ENCODE measurements around the gene HECA.
"Not testable (repeated sequence)": the region's sequence is repeated elsewhere in the genome, so short reads cannot be mapped to it uniquely, and the experiment has no call there.

HECA gene

DNA sequence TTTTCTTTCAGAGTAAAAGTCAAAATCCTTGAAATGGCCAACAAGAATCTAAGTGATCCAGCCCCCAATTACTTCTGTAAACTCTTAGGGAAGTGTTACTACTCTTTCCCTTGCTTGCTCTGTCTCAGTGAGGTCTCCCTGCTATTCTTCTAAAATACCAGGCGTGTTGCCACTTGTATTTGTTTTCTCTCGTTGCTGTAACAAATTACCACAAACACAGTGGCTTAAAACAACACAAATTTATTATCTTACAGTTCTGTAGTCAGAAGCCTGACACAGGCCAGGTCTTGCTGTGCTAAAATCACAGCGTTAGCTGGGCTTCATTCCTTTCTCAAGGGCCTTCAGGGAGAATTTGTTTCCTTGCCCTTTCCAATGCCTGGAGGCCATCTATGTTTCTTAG lies 59.9 kb downstream of the HECA start:
- no peak for DNase-seq (ENCODE audit: extremely low read depth, insufficient read length)
- Histone ChIP-seq H3K36me3 (ENCODE audit: control insufficient read depth, insufficient read depth, low read length) (no peaks in the 10 kb centered on the region), H3K27me3 (replicated peaks; ENCODE audit: control insufficient read depth, insufficient read depth, low read length) (no peaks in the 10 kb centered on the region), H3K4me3 (replicated peaks; ENCODE audit: low read depth, low read length) (no peak overlapping the region)
- TF ChIP-seq, protein P1, sequence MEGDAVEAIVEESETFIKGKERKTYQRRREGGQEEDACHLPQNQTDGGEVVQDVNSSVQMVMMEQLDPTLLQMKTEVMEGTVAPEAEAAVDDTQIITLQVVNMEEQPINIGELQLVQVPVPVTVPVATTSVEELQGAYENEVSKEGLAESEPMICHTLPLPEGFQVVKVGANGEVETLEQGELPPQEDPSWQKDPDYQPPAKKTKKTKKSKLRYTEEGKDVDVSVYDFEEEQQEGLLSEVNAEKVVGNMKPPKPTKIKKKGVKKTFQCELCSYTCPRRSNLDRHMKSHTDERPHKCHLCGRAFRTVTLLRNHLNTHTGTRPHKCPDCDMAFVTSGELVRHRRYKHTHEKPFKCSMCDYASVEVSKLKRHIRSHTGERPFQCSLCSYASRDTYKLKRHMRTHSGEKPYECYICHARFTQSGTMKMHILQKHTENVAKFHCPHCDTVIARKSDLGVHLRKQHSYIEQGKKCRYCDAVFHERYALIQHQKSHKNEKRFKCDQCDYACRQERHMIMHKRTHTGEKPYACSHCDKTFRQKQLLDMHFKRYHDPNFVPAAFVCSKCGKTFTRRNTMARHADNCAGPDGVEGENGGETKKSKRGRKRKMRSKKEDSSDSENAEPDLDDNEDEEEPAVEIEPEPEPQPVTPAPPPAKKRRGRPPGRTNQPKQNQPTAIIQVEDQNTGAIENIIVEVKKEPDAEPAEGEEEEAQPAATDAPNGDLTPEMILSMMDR (IDR thresholded peaks at IDR 0.05; ENCODE audit: insufficient read depth, low read length, poor library complexity, severe bottlenecking) = no peak

DNA sequence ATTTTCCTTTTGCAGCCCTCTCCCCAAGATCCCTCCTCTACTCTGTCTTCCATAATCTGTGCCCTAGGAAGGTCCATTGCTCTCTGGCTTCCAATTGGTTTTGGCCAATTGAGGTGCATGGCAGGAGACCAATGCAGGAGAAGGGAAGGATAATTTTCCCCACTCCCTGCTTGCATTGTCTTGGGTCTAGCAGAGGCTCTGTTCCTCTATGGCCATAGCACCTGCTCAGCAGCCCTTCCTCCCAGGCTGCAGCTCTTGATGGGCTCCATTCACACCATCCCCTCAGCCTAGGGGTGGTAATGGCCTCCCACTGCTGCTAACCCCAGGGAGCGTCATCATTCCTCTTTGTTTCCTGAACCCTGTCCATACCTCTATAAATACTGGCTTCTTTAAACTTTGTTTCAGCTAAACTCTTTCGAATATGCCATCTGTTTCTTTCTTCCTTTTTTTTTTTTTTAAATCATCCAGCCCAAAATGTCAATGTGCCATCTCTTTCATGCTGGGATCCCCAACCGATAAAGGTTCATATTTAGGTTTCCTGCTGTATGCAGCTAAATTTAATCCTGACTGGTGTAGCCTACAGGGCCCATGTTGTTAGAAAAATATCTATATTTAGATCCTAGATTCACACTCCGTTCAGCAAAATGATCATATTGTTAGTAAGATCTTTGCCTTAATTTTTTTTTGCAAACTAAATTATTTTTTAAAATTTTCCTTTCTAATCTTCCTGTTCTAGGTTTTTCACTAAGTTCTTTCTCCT lies 63.8 kb downstream of the HECA start:
- Histone ChIP-seq H3K27me3 (replicated peaks; ENCODE audit: control insufficient read depth, insufficient read depth, low read length) (no peaks in the 10 kb centered on the region), H3K4me3 (replicated peaks; ENCODE audit: low read depth, low read length) (no peak overlapping the region), H3K36me3 (ENCODE audit: control insufficient read depth, insufficient read depth, low read length) (no peaks in the 10 kb centered on the region)
- DNase-seq (ENCODE audit: extremely low read depth, insufficient read length) = no peak
- TF ChIP-seq, protein P1 (IDR thresholded peaks at IDR 0.05; ENCODE audit: insufficient read depth, low read length, poor library complexity, severe bottlenecking) = no peak

DNA sequence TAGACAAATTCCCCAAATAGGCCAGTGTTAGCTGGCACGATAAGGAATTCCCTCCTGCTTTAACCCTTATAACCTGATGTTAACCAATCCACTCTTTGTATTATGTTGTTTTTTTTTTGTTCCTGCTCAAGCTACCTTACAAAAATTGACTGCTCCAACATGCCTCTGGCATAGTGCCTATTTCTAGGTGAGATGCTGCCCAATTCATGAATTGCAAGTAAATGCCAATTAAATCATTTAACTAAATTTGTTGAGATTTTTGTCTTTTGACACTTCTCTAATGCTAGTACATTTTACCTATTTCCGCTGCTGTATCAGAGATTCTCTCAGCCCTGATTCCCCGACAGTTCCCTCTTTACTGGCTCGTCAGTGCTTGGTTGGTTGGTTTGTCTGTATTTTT lies 66.5 kb downstream of the HECA start:
- TF ChIP-seq, protein P1 (IDR thresholded peaks at IDR 0.05; ENCODE audit: insufficient read depth, low read length, poor library complexity, severe bottlenecking) = no peak
- no peak overlapping the region for H3K4me3 ChIP-seq (replicated peaks; ENCODE audit: low read depth, low read length)

DNA sequence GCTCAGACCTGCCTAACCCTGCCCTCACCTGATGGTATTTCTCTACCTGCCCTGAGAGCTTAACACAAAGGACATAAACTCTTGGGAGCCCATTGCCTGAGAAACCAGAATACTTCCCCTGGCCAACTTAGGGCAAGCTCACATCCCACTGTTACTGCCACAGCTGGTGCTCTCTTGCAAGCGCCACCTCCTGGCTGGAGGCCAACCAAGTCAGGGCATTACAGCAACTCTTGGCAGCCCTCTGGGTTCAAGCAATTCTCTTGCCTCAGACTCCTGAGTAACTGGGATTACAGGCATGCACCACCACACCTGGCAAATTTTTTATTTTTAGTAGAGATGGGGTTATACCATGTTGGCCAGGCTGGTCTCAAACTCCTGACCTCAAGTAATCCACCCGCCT lies 70.1 kb downstream of the HECA start:
- Histone ChIP-seq H3K36me3 (ENCODE audit: control insufficient read depth, insufficient read depth, low read length) (no peaks in the 10 kb centered on the region), H3K4me3 (replicated peaks; ENCODE audit: low read depth, low read length) (no peak overlapping the region)
- TF ChIP-seq, protein P1 (IDR thresholded peaks at IDR 0.05; ENCODE audit: insufficient read depth, low read length, poor library complexity, severe bottlenecking) = peak; percentile 10

More for the DNA sequence above, 66.5 kb downstream of the HECA start:
- DNase-seq (ENCODE audit: extremely low read depth, insufficient read length) = no peak
- no peaks in the 10 kb centered on the region for H3K27me3 ChIP-seq (replicated peaks; ENCODE audit: control insufficient read depth, insufficient read depth, low read length)
- no peaks in the 10 kb centered on the region for H3K36me3 ChIP-seq (ENCODE audit: control insufficient read depth, insufficient read depth, low read length)

DNA sequence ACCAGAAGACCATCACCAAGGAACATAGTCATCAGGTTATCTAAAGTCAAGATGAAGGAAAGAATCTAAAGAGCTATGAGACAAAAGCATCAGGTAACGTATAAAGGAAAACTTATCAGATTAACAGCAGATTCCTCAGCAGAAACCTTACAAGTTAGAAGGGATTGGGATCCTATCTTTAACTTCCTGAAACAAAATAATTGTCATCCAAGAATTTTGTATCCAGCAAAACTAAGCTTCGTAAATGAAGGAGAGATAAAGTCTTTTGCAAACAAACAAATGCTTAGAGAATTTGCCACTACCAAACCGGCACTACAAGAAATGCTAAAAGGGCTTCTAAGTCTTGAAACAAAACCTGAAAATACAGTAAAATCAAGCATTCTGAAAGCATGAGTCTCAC lies 71.0 kb downstream of the HECA start:
- Histone ChIP-seq H3K4me3 (replicated peaks; ENCODE audit: low read depth, low read length) (no peak overlapping the region), H3K36me3 (ENCODE audit: control insufficient read depth, insufficient read depth, low read length) (no peaks in the 10 kb centered on the region), H3K27me3 (replicated peaks; ENCODE audit: control insufficient read depth, insufficient read depth, low read length) (no peaks in the 10 kb centered on the region)
- TF ChIP-seq, protein P1 (IDR thresholded peaks at IDR 0.05; ENCODE audit: insufficient read depth, low read length, poor library complexity, severe bottlenecking) = no peak
- DNase-seq (ENCODE audit: extremely low read depth, insufficient read length) = no peak

More for the DNA sequence above, 70.1 kb downstream of the HECA start:
- H3K27me3 ChIP-seq (replicated peaks; ENCODE audit: control insufficient read depth, insufficient read depth, low read length) = no peaks in the 10 kb centered on the region
- no peak for DNase-seq (ENCODE audit: extremely low read depth, insufficient read length)

DNA sequence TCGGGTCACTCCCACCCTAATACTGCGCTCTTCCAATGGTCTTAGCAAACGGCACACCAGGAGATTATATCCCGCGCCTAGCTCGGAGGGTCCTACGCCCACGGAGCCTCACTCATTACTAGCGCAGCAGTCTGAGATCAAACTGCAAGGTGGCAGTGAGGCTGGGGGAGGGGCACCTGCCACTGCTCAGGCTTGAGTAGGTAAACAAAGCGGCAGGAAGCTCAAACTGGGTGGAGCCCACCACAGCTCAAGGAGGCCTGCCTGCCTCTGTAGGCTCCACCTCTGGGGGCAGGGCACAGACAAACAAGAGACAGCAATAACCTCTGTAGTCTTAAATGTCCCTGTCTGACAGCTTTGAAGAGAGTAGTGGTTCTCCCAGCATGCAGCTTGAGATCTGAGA lies 75.9 kb downstream of the HECA start:
- not testable (repeated sequence) for DNase-seq (ENCODE audit: extremely low read depth, insufficient read length); H3K36me3 ChIP-seq (ENCODE audit: control insufficient read depth, insufficient read depth, low read length); H3K4me3 ChIP-seq (replicated peaks; ENCODE audit: low read depth, low read length); H3K27me3 ChIP-seq (replicated peaks; ENCODE audit: control insufficient read depth, insufficient read depth, low read length)

DNA sequence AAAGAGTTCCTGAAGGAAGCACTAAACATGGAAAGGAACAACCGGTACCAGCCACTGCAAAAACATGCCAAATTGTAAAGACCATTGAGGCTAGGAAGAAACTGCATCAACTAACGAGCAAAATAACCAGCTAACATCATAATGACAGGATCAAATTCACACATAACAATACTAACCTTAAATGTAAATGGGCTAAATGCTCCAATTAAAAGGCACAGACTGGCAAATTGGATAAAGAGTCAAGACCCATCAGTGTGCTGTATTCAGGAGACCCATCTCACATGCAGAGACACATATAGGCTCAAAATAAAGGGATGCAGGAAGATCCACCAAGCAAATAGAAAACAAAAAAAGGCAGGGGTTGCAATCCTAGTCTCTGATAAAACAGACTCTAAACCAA lies 77.6 kb downstream of the HECA start:
- H3K27me3 ChIP-seq (replicated peaks; ENCODE audit: control insufficient read depth, insufficient read depth, low read length); DNase-seq (ENCODE audit: extremely low read depth, insufficient read length); H3K36me3 ChIP-seq (ENCODE audit: control insufficient read depth, insufficient read depth, low read length); H3K4me3 ChIP-seq (replicated peaks; ENCODE audit: low read depth, low read length): not testable (repeated sequence)

Data from GM06990 (cell line).